GM18873 (cell line): ENCODE measurements around the gene TBC1D2.
"Not testable (repeated sequence)": the region's sequence is repeated elsewhere in the genome, so short reads cannot be mapped to it uniquely, and the experiment has no call there.

Source experiments
- ATAC-seq: cut with Tn5 transposase; IDR thresholded peaks from one replicate; pipeline ENCODE4 v1.9.1; 2021; ENCODE audit warnings: mild to moderate bottlenecking, moderate library complexity, moderate number of reproducible peaks; ENCODE audit not compliant: unreplicated experiment, low FRiP score

Gene TBC1D2

GRCh38 chr9:98175762-98176161 lies 79.7 kb downstream of the TBC1D2 start:
- no peak for ATAC-seq

GRCh38 chr9:98175028-98175569 lies 80.3 kb downstream of the TBC1D2 start:
- no peak for ATAC-seq

GRCh38 chr9:98174502-98174918 lies 80.9 kb downstream of the TBC1D2 start:
- ATAC-seq, result not testable (repeated sequence)

- no peak for ATAC-seq
Measured at GRCh38 chr9:98173181-98173580, 82.3 kb downstream of the TBC1D2 start.

GRCh38 chr9:98172604-98173003 lies 82.8 kb downstream of the TBC1D2 start:
- no peak for ATAC-seq

- ATAC-seq, result no peak
Measured at GRCh38 chr9:98171176-98171925, 84.1 kb downstream of the TBC1D2 start.

GRCh38 chr9:98168941-98169488 lies 86.4 kb downstream of the TBC1D2 start:
- peak; percentile 99 for ATAC-seq

GRCh38 chr9:98168153-98168780 lies 87.2 kb downstream of the TBC1D2 start:
- no peak for ATAC-seq

GRCh38 chr9:98164912-98165311 lies 90.5 kb downstream of the TBC1D2 start:
- no peak for ATAC-seq

GRCh38 chr9:98162613-98163012 lies 92.8 kb downstream of the TBC1D2 start:
- ATAC-seq, result no peak

GRCh38 chr9:98161851-98162250 lies 93.6 kb downstream of the TBC1D2 start:
- ATAC-seq, result no peak

GRCh38 chr9:98159790-98160189 lies 95.7 kb downstream of the TBC1D2 start:
- no peak for ATAC-seq

GRCh38 chr9:98159301-98159700 lies 96.1 kb downstream of the TBC1D2 start:
- no peak for ATAC-seq

GRCh38 chr9:98158071-98158831 lies 97.2 kb downstream of the TBC1D2 start:
- no peak for ATAC-seq

- ATAC-seq, result no peak
Measured at GRCh38 chr9:98157372-98157771, 98.1 kb downstream of the TBC1D2 start.

GRCh38 chr9:98154678-98155077 lies 100.8 kb downstream of the TBC1D2 start:
- no peak for ATAC-seq

- ATAC-seq, result no peak
Measured at GRCh38 chr9:98152526-98152925, 102.9 kb downstream of the TBC1D2 start.

GRCh38 chr9:98150721-98151120 lies 104.7 kb downstream of the TBC1D2 start:
- no peak for ATAC-seq

GRCh38 chr9:98150164-98150563 lies 105.3 kb downstream of the TBC1D2 start:
- ATAC-seq, result no peak

- ATAC-seq, result no peak
Measured at GRCh38 chr9:98149422-98149821, 106.0 kb downstream of the TBC1D2 start.
